Activated CD4-positive, alpha-beta T cell treated with anti-CD3 and anti-CD28 coated beads, Interleukin-2, amount 50 U/mL, for 48 hours (primary cell): ENCODE data around the gene DMRT2.

Source experiments
- DNase-seq, 2 experiments: peaks; one replicate each; pipeline ENCODE4 v3.0.0-alpha.2; 2020

Gene DMRT2

DNA sequence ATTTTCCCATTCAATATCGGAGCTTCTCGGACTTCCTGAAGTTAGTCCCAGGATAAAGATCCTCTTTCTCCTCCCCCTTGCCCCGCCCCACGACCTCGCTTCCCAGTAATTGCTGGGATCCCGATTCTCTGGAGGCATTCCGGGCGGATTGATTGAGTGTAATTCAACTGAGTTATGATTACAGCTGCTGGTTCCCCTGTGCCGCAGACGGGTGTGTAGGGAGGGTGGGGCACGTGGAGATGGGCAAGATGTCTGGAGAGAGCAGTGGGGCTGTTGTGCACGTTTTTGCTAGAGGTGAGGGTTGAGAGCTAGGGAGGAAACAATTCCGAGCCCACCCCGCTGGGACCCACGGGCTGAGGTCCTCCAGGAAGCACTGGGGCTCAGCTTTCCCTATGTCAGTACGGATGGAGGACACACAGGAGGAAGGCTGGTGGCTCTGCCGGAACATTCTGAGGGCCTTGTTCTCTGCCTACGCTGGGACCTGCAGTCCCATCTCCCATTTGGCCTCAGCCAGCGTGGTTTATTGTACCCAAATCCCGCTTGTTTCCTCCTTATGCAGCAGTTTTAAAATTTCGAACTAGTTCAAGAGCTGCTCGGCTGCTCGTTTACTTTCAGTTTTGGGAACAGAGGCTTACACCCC, 2.4 kb upstream of the DMRT2 start:
- peak in 1 of 2 experiments; percentile 31 for DNase-seq

DNA sequence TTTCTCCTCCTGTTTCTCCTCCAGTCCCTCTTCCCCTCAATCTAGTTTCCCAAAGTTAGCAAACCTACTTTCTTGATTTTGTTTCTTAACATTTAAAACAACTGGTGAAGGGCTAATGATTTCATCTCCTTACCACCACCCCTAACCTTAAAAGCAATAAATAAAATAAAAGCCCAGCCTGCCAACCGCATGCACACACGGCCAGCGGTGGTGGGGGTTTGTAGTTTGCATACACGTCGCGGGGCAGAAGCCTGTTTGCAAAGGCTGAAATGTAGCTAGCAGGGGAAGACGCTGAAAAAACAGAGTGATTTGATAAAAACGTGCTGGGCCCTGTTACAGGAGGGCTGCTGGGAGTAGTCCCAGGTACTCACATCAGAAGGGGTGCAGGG, 1.9 kb upstream of the DMRT2 start:
- DNase-seq = peak in 1 of 2 experiments; percentile 14

DNA sequence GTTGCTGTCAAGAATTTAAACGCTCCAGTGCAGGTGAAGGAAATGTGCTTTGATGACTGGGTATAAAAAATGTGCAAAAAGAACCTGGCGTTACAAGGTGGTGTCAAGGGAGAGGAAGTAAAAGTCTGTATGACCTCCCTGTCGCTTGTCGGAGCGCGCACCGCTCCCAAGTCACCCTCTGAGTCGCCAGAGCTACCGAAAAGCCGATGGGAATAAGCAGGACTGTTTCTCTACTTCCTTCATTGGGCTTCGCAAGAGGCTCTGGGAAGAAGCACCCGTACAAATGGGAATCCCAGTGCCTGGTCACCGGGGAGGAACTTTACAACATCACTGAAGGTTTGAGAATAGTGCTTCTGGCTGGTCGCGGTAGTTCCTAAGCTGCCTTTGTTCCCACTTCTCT, 1.3 kb upstream of the DMRT2 start:
- DNase-seq = peak in 1 of 2 experiments; percentile 6

DNA sequence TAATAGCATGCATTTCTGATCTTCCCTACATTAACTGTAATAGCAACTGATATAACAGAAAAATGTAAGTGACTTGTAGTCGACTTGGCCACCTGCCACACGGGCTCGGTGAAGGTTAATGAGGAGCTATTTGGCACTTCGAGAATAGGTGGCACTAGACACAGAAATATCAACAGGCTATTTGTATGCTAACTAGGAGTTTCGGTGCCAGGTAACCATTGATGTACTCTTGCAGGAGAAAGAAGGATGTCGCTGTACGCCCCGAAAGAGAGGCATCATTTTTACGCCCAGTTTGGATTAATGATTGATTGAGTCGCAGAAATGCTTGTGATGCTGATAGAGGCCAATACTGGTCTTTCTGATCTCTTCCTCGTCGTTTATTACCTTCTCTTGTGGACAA, 516 bp upstream of the DMRT2 start:
- DNase-seq = peak in 1 of 2 experiments; percentile 10

DNA sequence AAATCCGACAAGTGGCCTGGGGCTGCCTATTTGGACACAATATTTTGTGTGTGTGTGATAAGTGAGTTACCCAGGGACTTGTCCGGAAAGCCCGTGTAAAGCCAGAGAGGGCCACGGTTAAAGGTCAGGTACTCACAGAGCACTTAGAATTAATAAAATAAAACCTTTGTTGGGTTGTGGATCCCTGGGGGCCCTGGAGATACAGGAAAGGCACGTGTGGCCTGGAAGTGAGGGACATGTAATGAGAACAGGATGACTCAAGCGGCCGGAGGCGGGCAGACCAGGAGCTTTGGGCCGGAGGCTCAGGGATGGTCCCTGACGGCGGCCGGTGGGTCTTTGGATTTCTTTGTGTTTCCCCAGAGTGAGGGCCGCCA, 1.0 kb downstream of the DMRT2 start:
- no peak for DNase-seq

DNA sequence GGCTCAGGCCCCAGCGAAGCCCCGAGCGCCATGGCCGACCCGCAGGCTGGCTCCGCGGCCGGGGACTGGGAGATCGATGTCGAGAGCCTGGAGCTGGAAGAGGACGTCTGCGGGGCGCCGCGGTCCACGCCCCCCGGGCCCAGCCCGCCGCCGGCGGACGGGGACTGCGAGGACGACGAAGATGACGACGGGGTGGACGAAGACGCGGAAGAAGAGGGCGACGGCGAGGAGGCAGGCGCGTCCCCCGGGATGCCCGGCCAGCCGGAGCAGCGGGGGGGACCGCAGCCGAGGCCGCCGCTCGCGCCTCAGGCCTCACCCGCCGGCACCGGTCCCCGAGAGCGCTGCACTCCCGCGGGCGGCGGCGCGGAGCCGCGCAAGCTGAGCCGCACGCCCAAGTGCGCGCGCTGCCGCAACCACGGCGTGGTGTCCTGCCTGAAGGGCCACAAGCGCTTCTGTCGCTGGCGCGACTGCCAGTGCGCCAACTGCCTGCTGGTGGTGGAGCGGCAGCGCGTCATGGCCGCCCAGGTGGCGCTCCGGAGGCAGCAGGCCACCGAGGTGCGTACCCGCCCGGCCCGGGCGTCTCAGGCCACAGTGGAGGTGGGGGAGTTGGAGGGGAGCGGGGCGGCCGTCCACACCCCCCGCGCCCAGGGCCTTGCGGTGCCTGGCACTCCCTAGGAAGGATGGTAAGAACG, 1.6 kb downstream of the DMRT2 start:
- peak in 1 of 2 experiments; percentile 53 for DNase-seq

DNA sequence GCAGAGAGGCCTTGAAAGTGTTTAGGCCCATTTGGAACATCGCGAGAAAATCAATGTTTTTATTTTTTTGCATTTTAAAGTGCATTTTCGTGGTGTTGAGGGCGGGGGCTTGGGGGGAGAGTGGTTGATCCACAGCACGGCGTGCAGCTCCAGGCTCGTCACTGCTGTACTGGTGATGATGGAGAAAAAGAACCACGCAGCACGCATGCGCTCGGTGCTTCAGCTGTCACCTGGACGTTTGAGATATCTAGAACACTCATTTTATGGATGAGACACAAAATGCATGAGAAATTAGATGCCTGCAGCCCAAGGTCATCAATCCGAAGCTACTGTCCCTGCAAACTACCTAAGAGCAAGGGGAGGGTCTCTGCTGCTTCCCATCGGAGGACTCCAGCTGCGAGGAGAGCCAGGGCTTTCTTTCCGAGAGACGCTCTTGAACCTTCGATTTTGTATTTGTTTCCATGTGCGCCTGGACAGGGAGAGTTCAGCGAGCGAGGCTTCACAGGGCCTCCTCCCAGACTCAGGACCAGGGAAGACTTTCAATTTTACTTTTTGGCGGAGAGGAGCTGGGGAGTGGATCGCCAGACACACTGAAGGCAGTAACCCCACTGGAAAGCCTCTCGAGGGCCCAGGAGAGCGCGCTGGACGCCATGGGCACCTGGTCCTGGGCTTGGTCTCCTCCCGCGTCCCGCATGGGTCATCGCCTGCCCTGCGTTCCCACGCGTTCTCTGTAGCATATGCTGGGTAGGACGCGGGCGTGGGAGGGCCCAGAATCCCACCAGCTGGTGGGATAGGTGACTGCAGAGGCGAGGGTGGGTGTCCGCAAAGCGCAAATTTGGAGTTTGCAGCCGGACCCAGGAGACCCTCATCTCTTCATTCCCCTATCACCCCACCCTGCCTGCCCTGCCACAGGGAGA, 2.5 kb downstream of the DMRT2 start:
- peak in 1 of 2 experiments; percentile 8 for DNase-seq

DNA sequence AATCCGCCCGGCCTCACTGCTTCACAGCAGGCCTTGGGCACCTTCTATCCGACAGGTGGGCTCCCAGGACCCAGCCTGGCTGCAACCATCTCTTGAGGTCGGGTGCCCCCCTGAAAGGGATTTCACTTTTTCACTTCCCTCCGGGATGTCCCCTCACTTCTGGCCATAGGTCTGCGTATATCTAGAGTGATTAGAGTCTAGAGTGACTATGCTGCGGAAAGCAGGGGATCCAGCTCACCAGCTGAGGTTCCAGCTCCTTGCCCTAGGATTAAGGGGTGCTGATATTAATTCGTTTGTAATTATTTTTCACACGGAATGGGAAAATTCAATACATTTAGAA, 3.1 kb downstream of the DMRT2 start:
- no peak for DNase-seq

DNA sequence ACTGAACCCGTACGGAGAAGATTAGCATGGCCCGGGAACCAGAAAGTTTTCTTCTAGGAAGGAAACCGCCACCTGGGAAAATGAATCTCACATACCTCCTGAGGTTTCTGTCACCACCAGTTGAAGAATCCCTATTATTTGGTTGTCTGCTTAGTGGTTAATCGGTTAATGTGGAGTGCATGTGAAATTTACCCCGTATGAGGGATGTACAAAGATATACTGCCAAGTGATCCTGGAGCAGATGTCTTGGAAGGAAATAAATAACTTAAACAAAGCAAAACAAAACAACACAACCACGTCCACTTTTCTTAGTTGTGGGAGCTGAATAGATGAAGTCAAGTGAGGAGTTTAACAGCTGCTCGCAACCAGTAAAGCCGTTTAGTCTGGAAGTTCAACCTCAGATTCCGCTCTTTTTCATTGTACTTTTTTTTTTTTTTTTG, 3.8 kb downstream of the DMRT2 start:
- DNase-seq = no peak

DNA sequence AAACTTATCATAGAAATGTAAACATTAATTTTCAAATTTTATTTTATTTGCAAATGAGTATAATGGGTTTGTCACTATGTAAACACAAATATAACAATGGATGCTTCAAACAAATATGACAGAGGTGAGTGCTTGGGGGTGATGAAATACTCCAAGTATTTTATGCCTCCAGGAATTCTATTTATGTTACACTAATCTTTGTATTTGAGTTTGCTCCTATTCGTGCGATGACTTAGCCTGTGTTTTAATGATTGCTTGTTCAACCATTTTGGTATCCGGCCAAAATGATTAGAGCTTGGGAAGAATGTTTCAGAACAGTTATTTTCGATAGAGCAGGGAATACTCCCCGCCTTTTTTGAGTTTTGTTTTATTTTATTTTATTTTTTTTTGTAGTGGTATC, 5.0 kb downstream of the DMRT2 start:
- DNase-seq = no peak

DNA sequence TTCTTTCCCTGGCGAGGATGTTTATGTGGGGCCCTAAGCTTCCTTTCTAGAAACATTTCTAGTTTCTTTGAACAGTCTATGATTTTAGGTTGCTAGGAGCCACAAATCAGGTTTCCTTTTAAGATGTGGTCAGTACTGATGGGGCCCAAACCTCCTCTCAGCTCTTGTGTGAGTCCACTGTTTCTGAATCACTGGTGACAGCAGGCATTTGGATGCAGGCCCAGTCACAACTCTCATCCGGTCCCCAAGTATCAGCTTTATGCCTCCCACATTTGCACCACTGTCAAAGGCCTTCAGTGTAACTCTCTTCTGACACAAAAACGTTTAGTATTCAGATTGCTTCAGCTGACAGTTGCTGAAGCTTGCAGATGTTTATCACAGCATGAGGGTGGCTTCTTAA, 7.8 kb downstream of the DMRT2 start:
- no peak for DNase-seq

DNA sequence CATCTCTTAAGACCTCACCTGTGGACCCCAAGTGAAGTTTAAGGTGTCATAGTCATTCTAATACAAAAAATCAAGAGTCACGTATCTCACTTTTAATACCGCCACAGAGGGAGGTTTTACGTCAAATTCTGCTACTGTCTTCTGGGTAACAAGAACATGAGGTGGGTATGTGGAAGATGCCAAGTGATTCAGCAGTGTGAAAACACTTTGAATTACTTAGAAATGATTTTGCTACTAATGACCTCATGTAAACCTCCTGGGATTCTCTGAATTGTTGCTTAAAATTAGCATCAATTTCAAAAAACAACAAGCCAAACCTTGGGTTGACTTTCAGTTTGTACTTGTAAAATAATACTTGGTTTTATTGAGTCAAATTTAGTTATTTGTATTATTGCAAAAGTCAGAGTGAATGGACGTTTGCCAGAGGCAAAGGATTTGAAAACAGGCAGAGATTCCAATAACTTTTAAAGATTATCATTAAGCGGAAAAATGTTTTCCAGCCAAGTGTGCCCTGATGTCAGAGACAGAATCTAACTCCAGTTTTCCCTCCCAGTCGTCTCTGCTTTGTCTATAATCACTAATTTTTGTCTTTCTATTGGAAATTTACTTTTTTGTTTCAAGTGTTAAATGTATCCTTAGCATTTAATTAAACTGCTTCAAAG, 8.8 kb downstream of the DMRT2 start:
- no peak for DNase-seq

DNA sequence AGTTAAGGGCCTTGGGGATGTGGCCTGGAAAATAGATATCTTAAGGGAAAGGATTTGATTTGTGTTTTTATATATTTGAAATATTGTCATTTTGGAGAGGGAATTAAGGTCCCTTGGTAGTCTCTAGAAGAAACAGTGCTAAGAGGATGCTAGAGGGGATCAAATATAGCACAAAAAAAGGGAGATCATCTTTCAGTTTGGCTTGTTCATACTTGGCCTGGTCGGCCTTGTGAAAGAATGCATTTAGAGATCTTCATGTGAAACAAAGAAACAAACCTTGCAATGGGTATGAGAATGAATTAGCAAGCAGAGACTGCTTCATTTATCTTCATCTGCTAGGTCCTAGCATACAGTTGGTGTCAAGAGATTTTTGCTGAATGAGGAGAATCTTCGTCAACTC, 15.0 kb downstream of the DMRT2 start:
- DNase-seq = no peak

DNA sequence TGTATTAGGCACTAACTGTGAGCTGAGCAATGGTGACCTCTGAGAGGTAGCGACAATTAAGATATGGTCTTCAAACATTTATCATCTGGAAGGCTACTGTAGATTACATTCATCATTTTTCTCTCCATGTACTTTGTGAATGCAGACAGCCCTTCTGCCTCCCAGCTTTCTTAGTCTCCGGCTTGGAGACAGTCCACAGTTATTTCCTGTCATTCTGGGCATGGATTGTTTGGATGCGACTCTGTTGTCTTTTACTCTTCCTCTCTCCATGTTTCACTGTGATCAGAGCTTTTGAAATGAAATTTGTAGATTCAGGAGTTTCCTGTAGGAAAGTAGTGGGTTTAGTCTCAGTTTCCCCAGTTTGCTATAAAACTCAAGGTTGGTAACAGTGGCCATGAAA, 20.5 kb downstream of the DMRT2 start:
- DNase-seq = no peak

DNA sequence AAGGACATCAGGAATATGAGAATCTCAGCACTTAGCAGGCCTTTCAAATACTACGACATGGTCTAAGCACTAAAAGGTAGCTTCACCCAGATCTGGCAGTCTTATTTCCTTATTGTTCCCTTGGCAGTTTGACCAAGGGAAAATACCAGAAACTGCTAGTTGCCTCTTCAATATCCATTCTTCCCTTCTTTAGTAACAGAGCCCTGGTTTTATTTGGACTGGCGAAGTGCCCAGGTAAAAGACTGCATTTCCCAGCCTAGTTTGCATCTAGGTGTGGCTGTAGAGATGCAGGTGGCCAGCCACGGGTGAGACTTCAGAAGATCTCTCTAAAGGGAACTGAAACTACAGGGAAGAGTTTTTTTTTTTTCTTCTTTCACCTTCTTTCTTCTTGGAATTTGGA, 21.6 kb downstream of the DMRT2 start:
- DNase-seq = no peak

DNA sequence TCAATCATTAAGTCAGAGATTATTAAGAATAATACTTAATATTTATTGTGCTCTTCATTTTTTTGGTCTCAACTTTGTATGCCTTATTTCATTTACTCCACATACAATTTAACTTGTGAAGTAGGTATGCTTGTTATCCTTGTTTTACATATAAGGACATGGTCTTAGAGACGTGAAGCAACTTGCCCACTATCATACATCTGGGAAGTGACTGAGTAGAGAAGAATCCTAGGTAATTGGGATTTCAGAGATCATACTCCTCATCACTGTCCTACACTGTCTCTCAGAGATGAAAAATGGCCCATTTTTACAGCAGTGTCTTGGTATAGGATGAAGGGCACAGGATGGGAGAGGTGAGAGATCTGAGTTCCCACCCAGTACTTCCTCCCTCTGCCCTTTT, 23.3 kb downstream of the DMRT2 start:
- no peak for DNase-seq

DNA sequence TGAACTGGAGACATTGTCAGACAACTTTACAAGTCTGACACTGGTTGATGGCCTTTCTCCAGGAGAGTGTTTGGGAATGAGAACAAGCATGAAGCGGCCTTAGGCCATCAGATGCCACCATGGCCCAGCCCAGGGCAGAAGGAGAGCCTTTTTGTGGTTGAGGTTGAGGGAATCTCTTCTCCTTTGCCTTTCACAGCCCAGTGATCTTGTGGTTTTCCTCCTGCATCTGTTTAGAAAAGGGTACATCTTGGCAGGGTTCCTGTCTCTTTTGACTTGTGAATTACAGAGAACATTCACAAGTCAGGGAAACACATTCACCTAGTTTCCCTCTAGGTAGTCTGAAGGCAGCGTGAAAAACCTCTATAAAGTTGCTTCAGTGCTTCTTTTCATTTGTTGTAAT, 27.5 kb downstream of the DMRT2 start:
- no peak for DNase-seq

DNA sequence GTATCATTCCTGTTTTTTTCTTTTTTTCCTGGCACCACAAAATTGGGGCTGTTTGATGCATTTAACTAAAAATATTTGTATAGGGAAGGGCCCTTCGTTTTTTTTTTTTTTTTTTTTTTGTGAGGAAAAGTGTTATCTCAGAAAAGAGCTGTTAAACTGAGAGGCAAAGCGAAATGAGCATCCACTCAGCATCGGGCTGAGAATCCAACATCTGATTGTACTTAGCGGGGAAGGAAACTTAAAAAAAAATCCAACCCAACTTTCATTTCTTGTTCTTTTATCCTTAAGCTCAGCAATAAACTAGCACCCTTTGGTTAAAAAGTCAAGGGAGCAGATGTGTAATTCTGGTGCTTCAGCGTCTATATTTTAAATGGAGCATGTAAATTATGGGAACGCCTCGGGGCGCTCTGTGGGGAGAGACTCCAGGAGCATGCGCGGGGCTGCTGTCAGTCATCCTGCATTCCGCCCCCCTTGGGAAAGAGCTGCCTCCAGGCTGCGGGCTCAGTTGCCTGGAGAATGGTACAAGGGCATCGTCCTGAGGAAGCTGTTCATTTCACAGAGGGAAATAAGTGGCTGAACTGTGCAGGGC, 33.3 kb downstream of the DMRT2 start:
- no peak for DNase-seq

DNA sequence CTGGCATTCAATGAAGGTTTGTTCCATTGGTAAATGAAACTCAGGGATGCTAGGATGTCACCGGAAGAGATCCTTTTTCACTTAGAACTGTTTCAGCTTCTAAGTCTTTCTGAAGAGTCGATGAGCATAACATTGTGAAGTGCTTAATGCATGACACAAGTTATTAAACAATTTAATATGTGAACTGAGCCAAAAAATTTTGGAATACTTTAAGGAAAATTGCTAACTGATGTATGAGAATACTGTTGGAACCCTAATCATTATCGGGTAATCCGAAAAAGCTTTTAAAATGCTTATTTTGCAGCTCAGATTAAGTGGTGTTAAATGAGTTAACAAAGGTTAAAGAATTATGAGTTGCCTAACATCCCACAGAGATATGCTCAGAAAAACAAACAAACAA, 34.9 kb downstream of the DMRT2 start:
- DNase-seq = no peak

DNA sequence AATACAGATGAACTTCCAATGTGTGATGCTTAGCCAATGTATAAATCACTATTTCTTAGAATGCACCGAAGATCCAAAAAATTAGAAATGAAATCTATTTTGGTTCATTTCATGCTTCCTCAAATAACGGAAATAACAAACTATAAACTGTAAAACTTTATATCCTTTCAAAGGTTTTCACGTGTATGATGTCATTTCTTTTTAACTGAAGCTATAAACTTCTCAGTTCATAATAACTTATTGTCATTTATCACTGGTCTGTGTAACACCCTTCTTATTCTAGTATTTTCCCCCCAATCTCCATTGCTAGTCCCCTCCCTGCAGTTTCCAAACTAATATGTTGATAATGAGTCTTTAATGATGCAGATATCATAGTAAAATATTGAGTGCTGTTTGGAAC, 36.4 kb downstream of the DMRT2 start:
- no peak for DNase-seq

DNA sequence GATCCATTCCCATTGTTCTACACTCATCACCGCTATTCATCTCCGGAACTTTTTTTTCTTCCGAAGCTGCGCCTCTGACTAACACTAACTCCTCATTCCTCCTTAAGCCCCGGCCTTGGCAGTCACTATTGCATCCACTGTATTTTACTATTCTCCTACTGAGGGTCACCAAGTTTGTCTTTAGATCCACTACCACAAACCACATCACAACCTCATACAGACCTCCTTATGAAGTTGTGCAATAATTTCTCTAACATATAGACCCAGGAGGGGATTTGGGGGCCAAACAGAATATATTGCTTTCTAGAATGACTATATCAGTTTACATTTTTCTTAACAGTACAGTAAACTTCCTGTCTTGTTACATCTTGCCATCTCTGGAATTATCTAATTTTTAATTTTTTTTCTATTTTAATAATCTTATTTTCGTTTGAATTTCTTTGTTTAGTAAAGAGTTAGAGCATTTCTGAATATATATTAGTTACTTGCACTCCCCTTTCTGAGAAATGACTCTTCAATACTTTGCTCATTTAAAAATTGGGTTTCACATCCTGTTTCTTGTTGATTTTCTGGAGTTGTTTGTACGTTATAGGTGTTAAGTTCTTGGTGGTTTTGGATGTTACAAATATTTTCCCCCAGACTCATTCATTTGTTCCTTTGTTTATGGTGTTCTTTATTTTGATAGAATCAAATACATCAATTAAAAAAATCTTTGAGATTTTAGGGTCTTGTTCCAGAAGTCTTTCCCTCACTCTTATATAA, 37.1 kb downstream of the DMRT2 start:
- DNase-seq = no peak

DNA sequence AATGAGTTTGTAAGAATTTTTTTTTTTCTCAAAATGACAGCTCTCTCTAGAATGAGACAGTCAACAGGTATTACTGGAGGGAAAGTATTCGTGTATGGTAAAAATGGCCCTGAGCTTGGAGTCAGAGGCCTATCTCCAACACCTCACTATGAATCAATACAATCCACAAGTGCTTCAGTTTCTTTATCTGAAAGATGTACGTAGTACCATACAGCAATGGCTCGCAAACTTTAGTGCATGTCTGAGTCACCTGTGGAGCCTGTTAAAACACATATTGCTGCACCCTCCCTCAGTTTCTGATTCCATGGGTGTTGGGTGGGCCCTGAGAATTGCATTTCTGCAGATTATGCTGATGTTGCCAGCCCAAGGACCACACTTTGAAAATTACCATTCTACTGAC, 44.6 kb downstream of the DMRT2 start:
- DNase-seq = no peak
